ENCODE measurements around the gene CBL. TPM values are rescaled to one million over a fixed set of nuclear protein-coding genes. Genes with fewer than 3 reads are reported as not detected.

Gene CBL
- total RNA-seq, 1 donor from 2014 or later = 46.6 TPM

DNA sequence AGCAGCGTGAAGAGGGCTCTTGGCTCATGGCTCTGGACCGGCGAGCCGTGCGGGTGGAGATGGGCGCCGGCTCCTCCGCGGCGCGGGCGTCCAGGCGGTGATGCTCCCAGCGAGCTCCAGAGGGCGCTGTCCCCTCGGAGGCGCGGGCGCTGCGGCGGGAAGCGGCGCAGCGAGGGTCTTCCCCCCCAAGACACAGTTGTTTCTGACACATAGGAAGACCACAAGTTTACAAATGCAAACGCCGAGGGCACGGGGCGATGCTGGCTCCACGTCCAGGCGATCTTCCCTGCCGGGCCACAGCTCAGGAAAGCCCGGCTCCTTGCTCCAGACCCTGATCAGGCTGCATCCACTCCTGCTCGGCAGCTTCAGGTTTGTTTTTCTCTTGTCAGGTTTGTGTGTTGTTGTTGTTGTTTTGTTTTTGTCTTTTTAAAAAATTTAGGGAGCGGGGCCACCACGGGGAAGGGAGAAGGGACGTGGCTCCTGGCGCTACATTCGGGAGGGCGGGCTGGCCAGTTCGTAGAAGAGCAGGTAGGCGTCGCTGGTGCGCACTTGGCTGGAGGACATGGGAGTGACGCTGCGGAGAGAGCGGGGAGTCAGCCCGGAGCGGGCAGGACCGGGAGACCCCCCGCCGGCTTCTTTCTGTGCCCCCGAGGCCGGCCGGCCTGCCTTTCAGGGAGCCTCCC is 150.4 kb downstream of the CBL start:
- Histone ChIP-seq H3K79me2 (ENCODE audit: insufficient read depth, low read length) (no peaks in the 10 kb centered on the region), H3K27me3 (ENCODE audit: insufficient read depth, low read length) (peaks cover 2% of the 10 kb centered on the region), H3K27ac (ENCODE audit: low read depth, low read length) (no peak overlapping the region), H3K36me3 (ENCODE audit: insufficient read depth, low read length) (no peaks in the 10 kb centered on the region), H3K4me1 (ENCODE audit: insufficient read depth, low read length) (peaks cover 9% of the 10 kb centered on the region), H3K9ac (ENCODE audit: low read length) (peak overlapping the region; percentile 75), H3K9me3 (ENCODE audit: insufficient read depth, low read depth, low read length) (no peaks in the 10 kb centered on the region), H3K4me2 (ENCODE audit: low read length) (peak overlapping the region; percentile 99), H2AFZ (ENCODE audit: low read depth, low read length) (peak overlapping the region; percentile 99), H3K4me3 (ENCODE audit: insufficient read depth, low read depth, low read length) (peak overlapping the region; percentile 69), H4K20me1 (ENCODE audit: insufficient read depth, low read length) (no peaks in the 10 kb centered on the region)
- Mint-ChIP-seq H3K4me3 (ENCODE audit: unreplicated experiment) (peak overlapping the region; percentile 77), H3K27ac (ENCODE audit: unreplicated experiment) (no peak overlapping the region), H3K9me3 (ENCODE audit: unreplicated experiment) (no peaks in the 10 kb centered on the region), H3K27me3 (ENCODE audit: low read depth, unreplicated experiment) (peaks cover 23% of the 10 kb centered on the region), H3K36me3 (ENCODE audit: low read depth, unreplicated experiment) (peaks cover 14% of the 10 kb centered on the region), H3K4me1 (ENCODE audit: low read depth, unreplicated experiment) (peaks cover 8% of the 10 kb centered on the region)
- FAIRE-seq = no peak
- TF ChIP-seq EZH2 (IDR thresholded peaks at IDR 0.05; ENCODE audit: insufficient read depth, low read length) = no peak
- TF ChIP-seq, protein P1, sequence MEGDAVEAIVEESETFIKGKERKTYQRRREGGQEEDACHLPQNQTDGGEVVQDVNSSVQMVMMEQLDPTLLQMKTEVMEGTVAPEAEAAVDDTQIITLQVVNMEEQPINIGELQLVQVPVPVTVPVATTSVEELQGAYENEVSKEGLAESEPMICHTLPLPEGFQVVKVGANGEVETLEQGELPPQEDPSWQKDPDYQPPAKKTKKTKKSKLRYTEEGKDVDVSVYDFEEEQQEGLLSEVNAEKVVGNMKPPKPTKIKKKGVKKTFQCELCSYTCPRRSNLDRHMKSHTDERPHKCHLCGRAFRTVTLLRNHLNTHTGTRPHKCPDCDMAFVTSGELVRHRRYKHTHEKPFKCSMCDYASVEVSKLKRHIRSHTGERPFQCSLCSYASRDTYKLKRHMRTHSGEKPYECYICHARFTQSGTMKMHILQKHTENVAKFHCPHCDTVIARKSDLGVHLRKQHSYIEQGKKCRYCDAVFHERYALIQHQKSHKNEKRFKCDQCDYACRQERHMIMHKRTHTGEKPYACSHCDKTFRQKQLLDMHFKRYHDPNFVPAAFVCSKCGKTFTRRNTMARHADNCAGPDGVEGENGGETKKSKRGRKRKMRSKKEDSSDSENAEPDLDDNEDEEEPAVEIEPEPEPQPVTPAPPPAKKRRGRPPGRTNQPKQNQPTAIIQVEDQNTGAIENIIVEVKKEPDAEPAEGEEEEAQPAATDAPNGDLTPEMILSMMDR (IDR thresholded peaks at IDR 0.05; ENCODE audit: insufficient read depth, low read depth, low read length) = peak; percentile 67
- no peak for DNase-seq (ENCODE audit: low read depth)

DNA sequence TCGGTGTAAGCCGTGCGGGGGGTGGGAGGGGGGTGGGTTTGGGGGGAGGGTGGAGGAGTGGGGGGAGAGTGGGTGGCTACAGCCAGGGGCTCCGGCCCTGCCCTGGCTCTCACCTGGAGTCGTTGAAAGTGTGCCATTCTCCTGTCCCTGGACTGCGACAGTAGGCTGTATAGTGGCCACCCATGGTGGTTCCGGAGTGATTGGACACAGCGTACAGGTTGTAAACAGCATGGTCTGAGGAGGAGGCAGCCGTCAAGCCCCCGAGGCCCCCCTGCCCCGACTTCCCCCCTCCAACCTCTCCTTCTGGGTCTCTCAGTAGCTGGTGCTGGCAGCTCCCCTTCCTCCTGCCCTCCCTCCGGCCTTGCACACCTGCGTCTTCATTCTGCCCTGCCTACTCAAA is 150.9 kb downstream of the CBL start:
- Histone ChIP-seq H3K36me3 (ENCODE audit: insufficient read depth, low read length) (no peaks in the 10 kb centered on the region), H3K9me3 (ENCODE audit: insufficient read depth, low read depth, low read length) (no peaks in the 10 kb centered on the region), H3K27me3 (ENCODE audit: insufficient read depth, low read length) (no peaks in the 10 kb centered on the region), H4K20me1 (ENCODE audit: insufficient read depth, low read length) (no peaks in the 10 kb centered on the region), H2AFZ (ENCODE audit: low read depth, low read length) (peak overlapping the region; percentile 99), H3K79me2 (ENCODE audit: insufficient read depth, low read length) (no peaks in the 10 kb centered on the region), H3K27ac (ENCODE audit: low read depth, low read length) (no peak overlapping the region), H3K4me3 (ENCODE audit: insufficient read depth, low read depth, low read length) (peak overlapping the region; percentile 69), H3K9ac (ENCODE audit: low read length) (peak overlapping the region; percentile 75), H3K4me2 (ENCODE audit: low read length) (peak overlapping the region; percentile 99), H3K4me1 (ENCODE audit: insufficient read depth, low read length) (peaks cover 15% of the 10 kb centered on the region)
- Mint-ChIP-seq H3K27me3 (ENCODE audit: low read depth, unreplicated experiment) (peaks cover 17% of the 10 kb centered on the region), H3K9me3 (ENCODE audit: unreplicated experiment) (no peaks in the 10 kb centered on the region), H3K4me1 (ENCODE audit: low read depth, unreplicated experiment) (peaks cover 13% of the 10 kb centered on the region), H3K27ac (ENCODE audit: unreplicated experiment) (no peak overlapping the region), H3K4me3 (ENCODE audit: unreplicated experiment) (peak overlapping the region; percentile 29), H3K36me3 (ENCODE audit: low read depth, unreplicated experiment) (peaks cover 14% of the 10 kb centered on the region)
- FAIRE-seq (no peak), DNase-seq (ENCODE audit: low read depth) (no peak)
- TF ChIP-seq, protein P1 (IDR thresholded peaks at IDR 0.05; ENCODE audit: insufficient read depth, low read depth, low read length) = no peak
- no peak for TF ChIP-seq EZH2 (IDR thresholded peaks at IDR 0.05; ENCODE audit: insufficient read depth, low read length)

Small RNA genes within 50 kb of the gene (microRNA-seq; reads per million reads assigned to microRNA genes)
- gene MIR6756 = not detected

Other genes starting within 250 kb of the CBL start
- not detected in 2 replicates for gene FOXR1, start 234.6 kb upstream of the CBL start, total RNA-seq
- 15.6 and 25.4 TPM in 2 replicates for gene CENATAC, start 208.2 kb upstream of the CBL start, total RNA-seq
- gene RPS25, start 188.0 kb upstream of the CBL start, total RNA-seq = 643 and 750 TPM in 2 replicates
- 88.3 and 88.6 TPM in 2 replicates for gene TRAPPC4, start 187.6 kb upstream of the CBL start, total RNA-seq
- gene SLC37A4, start 175.5 kb upstream of the CBL start, total RNA-seq = 8.7 and 11.7 TPM in 2 replicates
- 282 and 293 TPM in 2 replicates for gene HYOU1, start 149.1 kb upstream of the CBL start, total RNA-seq
- gene VPS11, start 138.5 kb upstream of the CBL start, total RNA-seq = 22.4 and 24.0 TPM in 2 replicates
- gene HMBS, start 121.5 kb upstream of the CBL start, total RNA-seq = 21.4 and 22.2 TPM in 2 replicates
- 44.1 and 47.1 TPM in 2 replicates for gene DPAGT1, start 104.5 kb upstream of the CBL start, total RNA-seq
- gene C2CD2L, start 99.0 kb upstream of the CBL start, total RNA-seq = 10.9 and 11.1 TPM in 2 replicates
- gene HINFP, start 84.8 kb upstream of the CBL start, total RNA-seq = 22.7 and 27.8 TPM in 2 replicates
- gene ABCG4, start 57.3 kb upstream of the CBL start, total RNA-seq = 0.55 and 1.5 TPM in 2 replicates
- gene NLRX1, start 37.6 kb upstream of the CBL start, total RNA-seq = 6.3 and 9.6 TPM in 2 replicates
- not detected in 2 replicates for gene NHERF4, start 20.9 kb upstream of the CBL start, total RNA-seq
- 188 and 213 TPM in 2 replicates for gene MCAM, start 110.8 kb downstream of the CBL start, total RNA-seq
- 31.8 and 33.3 TPM in 2 replicates for gene RNF26, start 128.2 kb downstream of the CBL start, total RNA-seq
- 5.6 and 6.3 TPM in 2 replicates for gene C1QTNF5, start 134.5 kb downstream of the CBL start, total RNA-seq
- gene MFRP, start 140.4 kb downstream of the CBL start, total RNA-seq = not detected in 2 replicates
- gene USP2, start 175.4 kb downstream of the CBL start, total RNA-seq = 6.5 and 6.7 TPM in 2 replicates
- gene THY1, start 216.8 kb downstream of the CBL start, total RNA-seq = 104 and 129 TPM in 2 replicates

Data from astrocyte (in vitro differentiated cells and primary cell).